HFF-Myc (cell line): ENCODE results near the gene BIRC6.
"Not testable (repeated sequence)": the region's sequence is repeated elsewhere in the genome, so short reads cannot be mapped to it uniquely, and the experiment has no call there.

Experiments used
- DNase-seq: peaks from one replicate; pipeline ENCODE4 v3.0.0-alpha.2; 2011; ENCODE audit warnings: low read depth; ENCODE audit errors: extremely low read depth
- H3K4me3 ChIP-seq: replicated peaks from 2 replicates; pipeline ENCODE4 v1.5.1; 2011; ENCODE audit warnings: low read depth, mild to moderate bottlenecking, control low read depth, low read length
- CTCF ChIP-seq: IDR thresholded peaks from 2 replicates; pipeline ENCODE4 v1.5.1; 2012; ENCODE audit warnings: mild to moderate bottlenecking, low read depth, low read length, control low read depth; ENCODE audit errors: missing control alignments

BIRC6 gene

DNA sequence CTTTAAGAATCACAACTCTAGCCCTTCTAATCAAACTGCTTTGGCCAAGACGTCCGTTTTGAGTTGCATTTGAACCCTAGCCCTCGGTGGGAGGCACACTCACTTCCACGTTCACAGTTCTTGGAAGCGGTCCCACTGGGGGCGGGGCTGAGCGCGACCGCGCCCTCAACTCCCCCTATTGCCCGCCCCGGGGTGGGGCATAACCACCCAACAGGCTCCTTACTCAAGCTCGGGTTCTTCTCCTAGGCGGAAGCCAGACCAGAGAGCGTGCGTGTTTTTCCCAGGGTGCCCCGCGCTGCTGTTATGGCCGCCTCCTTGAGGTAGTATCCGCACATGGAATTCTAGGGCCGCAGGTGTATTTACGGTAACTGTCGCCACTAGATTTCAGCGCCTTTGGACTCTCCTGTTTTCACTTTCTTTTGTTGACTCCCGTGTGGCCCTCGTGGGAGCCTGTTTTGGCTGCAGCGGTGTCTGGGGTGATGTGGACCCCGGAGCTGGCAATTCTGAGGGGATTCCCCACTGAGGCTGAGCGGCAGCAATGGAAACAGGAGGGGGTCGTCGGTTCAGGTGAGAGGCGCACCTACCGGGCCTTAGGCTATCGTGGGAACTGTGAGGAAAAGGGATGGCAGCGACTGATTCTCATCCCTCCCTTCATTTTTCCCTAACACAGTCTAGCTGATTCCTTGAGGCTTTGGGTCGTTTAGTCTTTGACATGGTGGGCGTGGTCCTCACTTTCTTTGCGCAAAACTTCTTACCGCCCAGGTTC, 271.2 kb downstream of the BIRC6 start, which contains the start of gene TTC27:
Gene TTC27 (plus strand): TSS at position 237 of the 766 bp plus-strand sequence. CDS start 243 bp downstream, at position 480.
- peak; percentile 91 for DNase-seq
- H3K4me3 ChIP-seq: peak within 1 kb of the TSS; percentile 98
- TF ChIP-seq CTCF: no peak

DNA sequence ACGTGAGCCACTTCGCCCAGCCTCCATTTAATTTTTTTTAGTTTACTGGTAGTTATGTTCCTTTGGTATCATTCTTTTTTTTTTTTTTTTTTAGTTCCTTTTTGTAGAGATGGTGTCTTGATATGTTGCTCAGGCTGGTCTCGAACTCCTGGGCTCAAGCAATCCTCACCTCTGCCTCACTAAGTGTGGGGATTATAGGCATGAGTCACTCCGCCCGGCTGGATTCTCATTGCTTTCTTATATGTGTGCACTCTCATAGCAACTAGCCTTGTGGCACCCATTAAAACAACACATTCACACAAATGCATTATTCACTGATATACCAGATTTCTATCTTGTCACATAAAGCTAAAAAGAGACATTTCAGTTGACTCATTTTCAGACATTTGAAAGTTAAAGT, 275.3 kb downstream of the BIRC6 start:
- H3K4me3 ChIP-seq: no peak overlapping the region
- no peak for TF ChIP-seq CTCF
- peak; percentile 19 for DNase-seq

GRCh38 chr2:32633040-32633439, 276.2 kb downstream of the BIRC6 start:
- TF ChIP-seq CTCF: no peak
- H3K4me3 ChIP-seq: no peak overlapping the region
- DNase-seq: no peak

DNA sequence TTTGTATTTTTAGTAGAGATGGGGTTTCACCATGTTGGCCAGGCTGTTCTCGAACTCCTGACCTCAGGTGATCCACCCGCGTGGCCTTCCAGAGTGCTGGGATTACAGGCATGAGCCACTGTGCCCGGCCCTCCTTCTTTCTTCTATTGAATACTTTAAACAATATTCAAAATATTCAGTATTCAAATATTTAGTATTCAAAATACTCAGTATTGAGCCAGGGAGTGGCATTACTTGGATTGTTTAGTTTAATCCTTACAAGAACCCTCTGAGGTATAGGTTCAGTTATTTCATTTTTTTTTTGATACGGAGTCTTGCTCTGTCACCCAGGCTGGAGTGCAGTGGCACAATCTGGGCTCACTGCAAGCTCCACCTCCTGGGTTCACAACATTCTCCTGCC, 281.7 kb downstream of the BIRC6 start:
- H3K4me3 ChIP-seq, DNase-seq: not testable (repeated sequence)

GRCh38 chr2:32641180-32641579, 284.4 kb downstream of the BIRC6 start:
- no peak for DNase-seq
- H3K4me3 ChIP-seq: no peak overlapping the region
- TF ChIP-seq CTCF: no peak

DNA sequence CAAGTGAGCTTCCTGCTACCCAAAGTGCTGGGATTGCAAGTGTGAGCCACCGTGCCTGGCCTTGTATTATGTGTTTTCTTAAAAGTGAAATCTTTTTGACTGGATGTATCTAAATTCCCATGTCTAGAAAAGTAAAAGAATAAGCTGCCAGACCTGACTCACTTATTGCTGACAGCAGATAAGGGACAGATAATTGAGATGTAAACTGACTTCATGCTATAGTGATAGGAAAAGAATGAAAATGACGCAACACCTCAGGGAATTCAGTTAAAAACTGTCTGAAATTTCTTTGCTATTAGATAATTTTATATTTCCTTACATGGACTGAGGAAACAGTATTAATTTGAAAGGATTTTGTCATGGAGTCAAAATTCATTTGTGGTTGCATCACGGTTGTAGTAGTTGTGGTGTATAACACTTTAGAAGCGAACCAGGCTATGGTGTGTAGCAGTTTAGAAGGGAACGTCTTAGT, 290.4 kb downstream of the BIRC6 start:
- TF ChIP-seq CTCF: no peak
- DNase-seq: no peak
- H3K4me3 ChIP-seq: no peak overlapping the region

DNA sequence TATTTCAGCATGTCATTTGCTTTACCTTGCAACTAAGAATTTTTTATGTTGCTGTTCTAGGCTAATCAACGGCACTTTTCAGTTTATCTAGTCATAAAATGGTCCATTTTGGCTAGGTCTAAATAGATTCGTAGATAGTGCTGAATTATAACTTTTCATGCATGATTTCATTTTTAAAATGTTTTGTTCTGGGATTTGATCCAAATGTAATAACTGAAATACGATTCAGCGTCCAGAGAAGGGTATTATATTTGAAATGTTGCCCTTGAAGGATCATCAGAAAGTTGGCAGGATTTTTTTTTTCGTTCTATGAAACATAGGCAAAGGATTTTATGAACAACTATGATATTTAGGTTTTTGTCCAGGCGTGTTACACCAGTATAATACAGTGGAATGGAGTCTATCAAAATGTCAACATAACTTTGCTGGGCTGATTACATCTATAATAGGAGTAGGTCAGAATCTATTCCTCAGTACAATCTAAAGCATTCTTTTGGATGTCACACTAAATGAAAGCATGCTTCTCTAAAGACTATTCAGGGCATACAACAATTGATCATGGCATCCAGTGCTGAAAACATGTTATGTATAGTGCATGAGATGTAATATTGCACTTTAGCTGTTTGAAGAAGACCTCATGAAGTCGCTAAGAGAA, 295.9 kb downstream of the BIRC6 start:
- TF ChIP-seq CTCF: no peak
- DNase-seq: no peak
- no peak overlapping the region for H3K4me3 ChIP-seq
